Activated naive CD8-positive, alpha-beta T cell treated with anti-CD3 and anti-CD28 coated beads, Interleukin-2, amount 50 U/mL, for 24 hours (primary cell): ENCODE data around the gene SORBS1.

Experiments used
- ATAC-seq: fragments of 150-1000 bp; cut with Tn5 transposase; one replicate; pipeline ENCODE4 v1.10.0; 2021
- DNase-seq: peaks from one replicate; pipeline ENCODE4 v3.0.0; 2021
- H3K27ac Mint-ChIP-seq: one replicate; pipeline ENCODE4 v1.8.0; 2021; ENCODE audit warnings: mild to moderate bottlenecking, mixed read lengths
- H3K27me3 Mint-ChIP-seq: one replicate; pipeline ENCODE4 v1.8.0; 2021; ENCODE audit warnings: mixed read lengths
- H3K36me3 Mint-ChIP-seq: one replicate; pipeline ENCODE4 v1.8.0; 2021; ENCODE audit warnings: low read depth, mixed read lengths
- H3K4me1 Mint-ChIP-seq: one replicate; pipeline ENCODE4 v1.8.0; 2021; ENCODE audit warnings: mixed read lengths
- H3K4me3 Mint-ChIP-seq: one replicate; pipeline ENCODE4 v1.8.0; 2021; ENCODE audit warnings: mild to moderate bottlenecking, moderate library complexity, mixed read lengths
- H3K9me3 Mint-ChIP-seq: one replicate; pipeline ENCODE4 v1.8.0; 2021; ENCODE audit warnings: mixed read lengths

The SORBS1 gene

DNA sequence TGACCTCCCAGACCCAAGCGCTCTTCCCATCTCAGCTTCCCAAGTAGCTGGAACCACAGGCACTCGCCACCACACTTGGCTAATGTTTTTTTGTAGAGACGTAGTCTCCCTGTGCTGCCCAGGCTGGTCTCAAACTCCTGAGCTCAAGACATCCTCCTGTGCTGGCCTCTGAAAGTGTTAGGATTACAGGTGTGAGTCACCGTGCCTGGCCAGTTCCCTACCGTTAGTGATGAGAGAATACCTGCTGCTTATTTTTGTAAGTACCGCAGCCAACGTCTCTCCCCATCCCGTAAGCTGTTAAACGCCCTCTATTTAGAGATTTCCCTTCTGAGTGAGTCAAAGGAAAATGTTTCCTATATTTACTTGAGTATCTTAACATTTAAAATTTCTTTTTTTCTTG, 231.9 kb downstream of the SORBS1 start:
- Mint-ChIP-seq H3K27me3 (no peaks in the 10 kb centered on the region), H3K9me3 (no peaks in the 10 kb centered on the region), H3K4me3 (no peak overlapping the region), H3K27ac (no peak overlapping the region), H3K4me1 (no peaks in the 10 kb centered on the region), H3K36me3 (no peaks in the 10 kb centered on the region)
- DNase-seq: no peak
- no peak for ATAC-seq

DNA sequence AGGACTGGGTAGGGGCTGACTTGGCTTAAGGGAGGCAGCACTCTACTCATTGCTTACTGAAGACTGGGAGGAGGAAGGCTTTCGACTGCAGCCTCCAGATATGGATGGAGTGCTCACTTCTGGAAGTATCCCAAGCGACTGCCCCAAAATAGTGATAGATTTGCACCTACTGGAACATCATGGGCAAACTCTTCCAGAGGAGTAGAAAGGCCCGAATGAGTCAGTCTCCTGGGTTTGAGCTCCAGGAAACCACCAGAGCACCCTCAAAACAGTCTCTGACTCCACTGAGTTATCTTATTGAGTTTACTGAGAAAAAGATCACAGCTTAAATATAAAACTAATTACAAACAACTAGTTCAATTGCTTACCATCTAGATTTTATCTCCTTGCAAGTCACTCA, 233.2 kb downstream of the SORBS1 start:
- H3K4me3 Mint-ChIP-seq: no peak overlapping the region
- no peak for ATAC-seq
- H3K27me3 Mint-ChIP-seq: no peaks in the 10 kb centered on the region
- H3K9me3 Mint-ChIP-seq: no peaks in the 10 kb centered on the region
- no peak for DNase-seq
- no peak overlapping the region for H3K27ac Mint-ChIP-seq
- H3K4me1 Mint-ChIP-seq: no peaks in the 10 kb centered on the region
- H3K36me3 Mint-ChIP-seq: no peaks in the 10 kb centered on the region

- no peaks in the 10 kb centered on the region for H3K4me1 Mint-ChIP-seq
- no peak overlapping the region for H3K27ac Mint-ChIP-seq
- DNase-seq (no peak), ATAC-seq (no peak)
- H3K4me3 Mint-ChIP-seq: no peak overlapping the region
- H3K27me3 Mint-ChIP-seq: no peaks in the 10 kb centered on the region
- H3K9me3 Mint-ChIP-seq: no peaks in the 10 kb centered on the region
- H3K36me3 Mint-ChIP-seq: no peaks in the 10 kb centered on the region
Measured at GRCh38 chr10:95327367-95327766, 233.8 kb downstream of the SORBS1 start.

DNA sequence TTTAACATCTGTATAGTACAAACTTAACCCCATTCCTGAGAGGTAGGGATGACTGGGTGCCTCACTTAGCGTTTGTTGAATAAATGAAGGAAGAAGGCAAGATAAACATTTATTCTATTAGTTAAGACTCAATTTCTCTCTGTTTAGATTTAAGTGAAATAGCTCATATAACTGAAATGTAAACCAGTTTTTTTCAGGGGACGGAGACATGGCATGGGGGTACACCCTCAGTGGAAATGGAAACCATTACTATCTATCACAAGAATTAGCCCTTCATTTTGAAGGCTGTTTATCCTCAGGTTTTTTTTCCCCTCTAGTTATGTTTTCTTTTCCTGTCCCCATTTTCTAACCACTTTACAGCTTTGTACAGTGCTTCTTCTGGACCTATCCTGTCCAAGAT, 234.8 kb downstream of the SORBS1 start:
- no peak overlapping the region for H3K4me3 Mint-ChIP-seq
- H3K27ac Mint-ChIP-seq: no peak overlapping the region
- DNase-seq (no peak), ATAC-seq (no peak)
- no peaks in the 10 kb centered on the region for H3K27me3 Mint-ChIP-seq
- no peaks in the 10 kb centered on the region for H3K9me3 Mint-ChIP-seq
- no peaks in the 10 kb centered on the region for H3K36me3 Mint-ChIP-seq
- H3K4me1 Mint-ChIP-seq: no peaks in the 10 kb centered on the region

DNA sequence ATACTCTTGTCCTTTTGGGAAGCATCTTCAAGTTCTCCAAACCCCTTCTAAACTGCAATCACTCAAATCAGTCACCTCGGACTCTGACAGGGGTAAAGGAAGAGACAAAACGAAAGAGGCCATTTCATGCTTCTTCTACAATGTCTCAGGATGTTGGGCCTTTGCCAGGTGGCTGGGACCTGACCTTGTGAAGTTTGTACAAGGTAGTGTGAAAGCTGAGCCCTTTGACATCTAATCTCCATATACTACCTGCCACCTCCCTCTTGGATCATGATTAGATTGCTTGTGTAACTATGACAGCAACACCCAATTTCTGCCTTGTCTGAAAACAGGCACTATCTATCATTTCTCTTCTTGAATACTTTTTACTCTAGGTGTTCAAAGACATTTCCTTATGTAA, 235.3 kb downstream of the SORBS1 start:
- Mint-ChIP-seq H3K36me3 (no peaks in the 10 kb centered on the region), H3K27me3 (no peaks in the 10 kb centered on the region), H3K4me3 (no peak overlapping the region), H3K4me1 (no peaks in the 10 kb centered on the region), H3K9me3 (no peaks in the 10 kb centered on the region), H3K27ac (no peak overlapping the region)
- ATAC-seq: no peak
- no peak for DNase-seq

DNA sequence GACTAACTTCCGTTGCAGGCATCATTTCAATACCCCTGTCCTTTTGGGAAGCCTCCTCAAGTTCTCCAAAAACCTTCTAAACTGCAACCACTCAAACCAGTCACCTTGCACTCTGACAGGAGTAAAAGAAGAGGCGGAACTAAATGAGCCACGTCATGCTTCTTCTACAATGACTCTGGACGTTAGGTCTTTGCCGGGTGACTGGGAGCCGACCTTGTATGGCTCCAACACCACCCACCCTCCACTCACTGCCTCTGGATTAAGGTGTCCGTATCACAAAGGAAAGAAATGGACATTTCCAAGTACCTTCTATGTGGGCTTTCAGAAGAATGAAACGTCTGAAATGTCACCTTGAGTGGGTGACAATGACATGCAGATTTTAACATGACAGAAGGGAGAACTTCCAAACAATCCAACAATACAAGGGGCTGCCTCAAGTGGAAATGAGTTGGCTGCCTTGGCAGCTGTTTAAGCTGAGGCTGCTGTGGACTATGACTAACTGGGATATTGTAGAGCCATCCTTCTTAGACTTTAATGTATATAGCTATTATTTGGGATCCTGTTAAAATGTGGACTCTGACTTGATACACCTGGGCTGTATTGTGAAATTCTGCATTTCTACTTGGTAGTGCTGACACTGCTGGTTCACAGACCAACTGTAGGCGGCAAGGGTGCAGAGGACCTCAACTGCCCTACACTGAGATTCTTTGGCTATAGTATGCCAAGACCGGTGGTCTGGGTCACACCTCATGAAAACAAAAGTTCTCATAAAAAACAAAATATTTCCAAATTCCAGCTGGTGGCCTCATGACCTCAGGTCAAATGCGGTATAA, 236.5 kb downstream of the SORBS1 start:
- ATAC-seq (no peak), DNase-seq (no peak)
- Mint-ChIP-seq H3K4me1 (no peaks in the 10 kb centered on the region), H3K36me3 (no peaks in the 10 kb centered on the region), H3K27ac (no peak overlapping the region), H3K9me3 (no peaks in the 10 kb centered on the region), H3K27me3 (no peaks in the 10 kb centered on the region), H3K4me3 (no peak overlapping the region)

- H3K27ac Mint-ChIP-seq: no peak overlapping the region
- no peak overlapping the region for H3K4me3 Mint-ChIP-seq
- no peak for DNase-seq
- no peaks in the 10 kb centered on the region for H3K36me3 Mint-ChIP-seq
- H3K27me3 Mint-ChIP-seq: no peaks in the 10 kb centered on the region
- no peaks in the 10 kb centered on the region for H3K4me1 Mint-ChIP-seq
- ATAC-seq: no peak
- no peaks in the 10 kb centered on the region for H3K9me3 Mint-ChIP-seq
Measured at GRCh38 chr10:95321554-95322301, 239.4 kb downstream of the SORBS1 start.

GRCh38 chr10:95319239-95319638, 241.9 kb downstream of the SORBS1 start:
- Mint-ChIP-seq H3K27ac (no peak overlapping the region), H3K4me1 (no peaks in the 10 kb centered on the region), H3K4me3 (no peak overlapping the region), H3K36me3 (no peaks in the 10 kb centered on the region), H3K27me3 (no peaks in the 10 kb centered on the region), H3K9me3 (no peaks in the 10 kb centered on the region)
- ATAC-seq (no peak), DNase-seq (no peak)

DNA sequence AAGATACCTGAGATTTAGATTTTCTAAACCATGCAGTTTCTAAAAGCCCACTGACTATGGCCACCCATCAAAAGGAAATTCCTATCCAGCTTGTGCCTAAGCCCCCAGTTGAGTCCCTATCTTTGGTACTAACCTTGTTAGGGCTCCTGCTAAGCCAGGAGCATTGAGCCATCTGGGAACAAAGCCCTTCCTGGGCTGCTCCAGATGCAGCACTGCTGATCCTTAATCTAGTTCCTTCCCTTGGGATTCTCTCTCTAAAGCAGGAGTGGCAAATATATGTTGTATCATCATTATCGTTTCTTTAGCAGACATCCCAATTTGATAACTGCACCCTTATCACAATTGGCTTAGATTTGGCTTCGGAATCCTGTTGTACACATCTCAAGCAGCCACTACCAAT, 245.7 kb downstream of the SORBS1 start:
- Mint-ChIP-seq H3K36me3 (no peaks in the 10 kb centered on the region), H3K9me3 (no peaks in the 10 kb centered on the region), H3K27ac (no peak overlapping the region), H3K27me3 (no peaks in the 10 kb centered on the region), H3K4me1 (no peaks in the 10 kb centered on the region), H3K4me3 (no peak overlapping the region)
- DNase-seq: no peak
- no peak for ATAC-seq

- no peak for ATAC-seq
- H3K9me3 Mint-ChIP-seq: no peaks in the 10 kb centered on the region
- peaks cover 3% of the 10 kb centered on the region for H3K4me1 Mint-ChIP-seq
Measured at GRCh38 chr10:95314192-95314918, 246.8 kb downstream of the SORBS1 start.

GRCh38 chr10:95312986-95313495, 248.1 kb downstream of the SORBS1 start:
- no peak overlapping the region for H3K4me3 Mint-ChIP-seq
- no peaks in the 10 kb centered on the region for H3K27me3 Mint-ChIP-seq
- no peak for DNase-seq
- ATAC-seq: no peak
- H3K36me3 Mint-ChIP-seq: no peaks in the 10 kb centered on the region
- H3K27ac Mint-ChIP-seq: no peak overlapping the region
- peaks cover 10% of the 10 kb centered on the region for H3K4me1 Mint-ChIP-seq
- no peaks in the 10 kb centered on the region for H3K9me3 Mint-ChIP-seq

More at GRCh38 chr10:95314192-95314918, 246.8 kb downstream of the SORBS1 start:
- no peaks in the 10 kb centered on the region for H3K27me3 Mint-ChIP-seq
- H3K36me3 Mint-ChIP-seq: no peaks in the 10 kb centered on the region
- H3K27ac Mint-ChIP-seq: no peak overlapping the region
- no peak for DNase-seq
- H3K4me3 Mint-ChIP-seq: no peak overlapping the region

DNA sequence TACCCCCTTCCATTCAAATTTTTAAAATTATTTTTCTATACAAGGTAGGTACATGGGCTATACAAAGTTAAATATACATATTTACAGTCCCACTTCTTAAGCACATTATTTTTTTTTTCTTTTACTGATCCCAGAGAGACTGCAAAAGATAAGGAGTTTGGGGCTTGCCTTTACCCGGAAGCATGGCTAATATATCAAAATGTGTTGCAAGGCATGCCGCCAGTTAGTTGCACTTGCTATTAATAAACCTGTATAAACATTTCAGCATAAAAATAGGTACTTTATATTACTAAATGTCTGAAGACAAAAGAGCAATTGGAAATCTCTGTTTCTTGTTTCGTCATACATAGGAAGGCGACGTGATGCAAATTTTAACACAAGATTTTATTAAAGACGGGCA, 248.9 kb downstream of the SORBS1 start:
- Mint-ChIP-seq H3K4me1 (peaks cover 10% of the 10 kb centered on the region), H3K4me3 (no peak overlapping the region), H3K36me3 (no peaks in the 10 kb centered on the region), H3K27me3 (peaks cover under 1% of the 10 kb centered on the region), H3K9me3 (no peaks in the 10 kb centered on the region), H3K27ac (no peak overlapping the region)
- no peak for ATAC-seq
- no peak for DNase-seq

GRCh38 chr10:95309958-95310357, 251.2 kb downstream of the SORBS1 start:
- no peak overlapping the region for H3K27ac Mint-ChIP-seq
- no peaks in the 10 kb centered on the region for H3K36me3 Mint-ChIP-seq
- H3K4me3 Mint-ChIP-seq: no peak overlapping the region
- no peaks in the 10 kb centered on the region for H3K9me3 Mint-ChIP-seq
- DNase-seq (no peak), ATAC-seq (no peak)
- H3K27me3 Mint-ChIP-seq: peaks cover 4% of the 10 kb centered on the region
- H3K4me1 Mint-ChIP-seq: peaks cover 10% of the 10 kb centered on the region

DNA sequence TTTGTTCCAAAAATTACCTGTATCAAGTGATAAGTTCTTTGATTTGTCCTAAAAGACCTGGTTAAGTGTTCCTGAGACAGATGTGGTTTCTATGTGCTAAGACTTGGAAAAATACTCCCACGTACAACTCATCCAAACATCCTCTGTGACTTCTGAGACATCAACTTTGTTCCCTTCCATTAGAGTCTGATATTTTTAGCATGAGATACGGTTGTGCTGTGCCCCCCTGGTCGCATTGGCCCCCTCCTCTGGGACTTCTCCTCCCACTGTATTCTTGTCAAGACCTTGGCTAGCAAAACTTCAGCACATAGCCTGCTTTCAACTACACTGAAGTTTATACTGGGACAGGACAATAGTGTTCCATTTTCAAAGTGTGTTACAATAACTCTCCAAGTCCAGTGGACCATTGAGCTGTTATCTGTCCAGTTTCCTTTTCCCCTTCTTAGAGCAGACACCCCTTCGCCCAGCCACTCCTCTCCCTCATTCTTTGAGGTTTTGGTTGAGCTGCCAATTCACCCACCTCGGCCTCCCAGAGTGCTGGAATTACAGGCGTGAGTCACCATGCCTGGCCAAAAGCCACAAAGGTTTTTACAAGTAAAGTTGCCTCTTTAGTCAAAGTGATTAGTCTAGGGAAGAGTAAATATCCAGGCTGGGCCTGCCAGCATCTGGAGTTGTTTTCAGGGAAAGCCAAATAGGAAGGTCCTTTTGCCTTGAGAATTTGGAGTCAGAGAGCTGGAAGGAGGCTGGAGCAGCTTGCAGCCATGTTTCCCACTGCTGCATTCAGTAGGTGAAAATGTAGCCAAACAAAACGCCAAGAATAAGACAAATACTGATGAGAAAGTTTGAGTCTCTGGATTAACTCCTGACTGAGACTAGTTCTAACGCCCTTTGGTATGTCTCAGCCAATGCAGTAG, 252.5 kb downstream of the SORBS1 start:
- Mint-ChIP-seq H3K27me3 (peaks cover 4% of the 10 kb centered on the region), H3K9me3 (no peaks in the 10 kb centered on the region), H3K4me1 (peaks cover 10% of the 10 kb centered on the region), H3K27ac (no peak overlapping the region), H3K4me3 (no peak overlapping the region), H3K36me3 (no peaks in the 10 kb centered on the region)
- ATAC-seq (peak; percentile 49), DNase-seq (no peak)
